Tibial nerve (tissue), 3 donors: Measurements from ENCODE around the gene CACNB3.

Experiments used
- CTCF ChIP-seq, 5 experiments: fragments of 200-600 bp in 3 of 5; fragments of 450-650 bp in 2 of 5; sonication (generic) in 3 of 5; IDR thresholded peaks; one replicate each; pipeline ENCODE4 v1.5.1; 2016 to 2019; ENCODE audit warnings: antibody characterized with exemption in 5 of 5, mild to moderate bottlenecking in 3 of 5, moderate library complexity in 2 of 5
- POLR2A ChIP-seq, 2 donors: fragments of 450-650 bp; IDR thresholded peaks; one replicate each; pipeline ENCODE4 v1.6.1; 2017; ENCODE audit warnings: antibody characterized with exemption in 2 of 2, mild to moderate bottlenecking in 2 of 2, moderate library complexity in 2 of 2

DNA sequence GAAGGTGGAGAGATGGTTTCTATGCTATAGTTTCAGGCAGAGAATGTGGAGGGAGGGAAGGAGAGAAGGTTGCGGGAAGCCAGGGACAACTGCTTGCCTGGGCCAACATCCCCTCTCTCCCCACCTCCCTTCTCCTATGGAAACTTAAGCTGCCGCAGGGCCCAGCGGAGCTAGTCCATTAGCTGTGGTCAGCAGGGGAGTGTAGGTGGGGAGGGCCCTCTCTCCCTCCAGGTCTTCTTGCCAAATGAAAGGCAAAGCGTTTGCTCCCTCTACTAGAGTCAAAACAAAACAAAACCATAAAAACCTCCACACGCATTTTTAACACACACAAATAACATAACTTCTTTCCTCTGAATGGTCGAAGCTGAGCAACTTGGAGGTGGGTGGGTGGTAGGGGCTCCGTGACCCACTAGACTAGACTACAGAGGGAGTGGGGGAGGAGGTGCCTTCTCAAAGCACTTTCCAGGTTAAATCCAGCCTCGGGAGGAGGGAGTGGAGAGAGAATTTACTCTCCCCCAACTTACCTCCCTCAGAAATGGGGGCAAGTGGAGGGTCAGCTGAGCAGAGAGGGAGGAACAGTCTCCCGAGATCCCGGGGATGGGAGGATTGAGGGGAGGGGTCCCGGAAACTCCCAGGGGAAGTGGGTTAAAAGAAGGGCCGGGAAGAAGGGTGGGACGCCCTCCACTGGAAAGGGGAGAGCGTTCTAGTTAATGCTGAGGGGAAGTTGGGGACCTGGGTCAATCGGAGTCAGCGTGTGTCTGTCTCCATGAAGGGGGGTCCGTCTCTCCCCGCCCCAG lies 4.6 kb upstream of the CACNB3 start:
- TF ChIP-seq POLR2A (IDR thresholded peaks at IDR 0.05) (no peak), CTCF (IDR thresholded peaks at IDR 0.05) (no peak)
